GM04504 (cell line): Measurements from ENCODE around the gene EFCAB14.
"Not testable (repeated sequence)": the region's sequence is repeated elsewhere in the genome, so short reads cannot be mapped to it uniquely, and the experiment has no call there.

Experiments used
- DNase-seq: peaks from one replicate; pipeline ENCODE4 v3.0.0-alpha.2; 2012; ENCODE audit warnings: low read depth

EFCAB14 gene

DNA sequence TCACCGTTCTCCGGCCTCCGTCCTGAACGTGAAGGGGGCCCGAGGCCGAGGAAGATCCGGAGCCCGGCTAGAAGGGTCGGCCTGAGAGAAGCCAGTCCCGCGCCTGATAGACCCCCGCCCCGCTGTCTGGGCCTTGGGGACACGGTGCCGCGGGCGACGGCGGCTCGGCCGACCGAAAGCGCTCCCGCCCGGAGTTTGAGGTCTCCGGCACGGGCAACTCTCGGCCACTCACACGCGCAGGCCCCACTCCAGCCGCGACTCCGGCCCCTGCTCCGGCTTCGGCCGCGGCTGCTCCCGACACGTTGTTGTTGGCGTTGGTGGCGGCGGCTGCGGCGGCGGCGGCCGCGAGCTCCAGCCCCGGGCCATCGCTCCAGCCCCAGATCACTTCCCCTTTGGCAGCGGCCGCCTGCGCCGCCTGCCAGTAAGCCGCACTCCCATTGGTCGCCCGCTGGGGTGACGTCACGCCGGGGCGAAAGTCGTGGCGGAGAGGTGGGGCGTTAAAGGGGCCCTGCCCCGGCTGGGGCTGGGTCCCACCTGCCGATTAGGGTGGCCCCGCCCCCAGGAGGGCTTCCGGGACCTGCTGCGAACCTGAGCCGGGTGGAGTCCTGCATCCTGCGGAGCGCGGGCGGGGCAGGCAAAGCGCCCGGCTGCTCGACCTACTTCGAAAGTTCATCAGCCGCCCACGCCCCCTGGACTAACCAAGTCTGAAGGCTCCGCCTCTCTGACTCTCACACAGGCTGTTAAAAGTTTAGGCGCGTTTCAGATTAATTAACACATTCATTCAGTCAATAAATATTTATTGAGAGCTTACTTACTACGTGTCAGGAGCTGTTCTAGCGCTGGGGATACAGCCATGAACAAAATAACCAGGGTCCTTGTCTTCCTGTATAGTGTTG is at the start of gene EFCAB14:
TSS of gene EFCAB14 (minus strand) at position 388 of the 896 bp plus-strand sequence. CDS start 1,027 bp downstream, outside the sequence.
- DNase-seq: peak; percentile 68

GRCh38 chr1:46768445-46768844 is 49.5 kb upstream of the EFCAB14 start:
- DNase-seq: no peak

DNA sequence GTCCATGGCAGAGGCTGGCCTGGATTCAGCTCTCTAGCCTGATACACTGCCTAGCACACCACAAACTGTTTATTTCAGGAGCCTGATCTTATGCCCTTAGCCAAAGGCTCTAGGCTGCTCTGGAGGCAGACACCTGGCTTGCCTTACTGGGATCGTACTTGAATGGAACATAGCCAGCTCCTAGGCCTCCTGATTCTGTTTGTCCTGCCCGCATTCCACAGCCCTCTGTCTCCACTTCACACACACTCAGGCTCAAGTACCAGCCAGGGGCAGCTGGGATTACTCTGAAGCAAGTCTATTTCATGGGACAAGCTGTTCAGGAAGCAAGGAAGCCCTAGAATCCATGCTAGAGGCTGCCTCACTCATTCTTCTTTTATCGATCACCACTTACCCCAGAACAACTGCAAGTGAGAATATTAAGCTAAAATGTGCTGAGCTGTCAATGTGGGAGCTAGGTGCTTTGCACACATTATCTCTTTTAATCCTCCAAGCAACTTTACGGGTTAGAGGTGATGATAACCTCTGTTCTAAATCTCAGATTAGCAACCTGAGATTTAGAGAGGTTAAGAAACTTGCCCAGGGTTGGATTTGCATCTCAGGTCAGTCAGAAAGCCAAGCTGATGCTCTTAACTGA is 48.9 kb upstream of the EFCAB14 start:
- no peak for DNase-seq

GRCh38 chr1:46764402-46764801 is 45.5 kb upstream of the EFCAB14 start:
- DNase-seq: no peak

DNA sequence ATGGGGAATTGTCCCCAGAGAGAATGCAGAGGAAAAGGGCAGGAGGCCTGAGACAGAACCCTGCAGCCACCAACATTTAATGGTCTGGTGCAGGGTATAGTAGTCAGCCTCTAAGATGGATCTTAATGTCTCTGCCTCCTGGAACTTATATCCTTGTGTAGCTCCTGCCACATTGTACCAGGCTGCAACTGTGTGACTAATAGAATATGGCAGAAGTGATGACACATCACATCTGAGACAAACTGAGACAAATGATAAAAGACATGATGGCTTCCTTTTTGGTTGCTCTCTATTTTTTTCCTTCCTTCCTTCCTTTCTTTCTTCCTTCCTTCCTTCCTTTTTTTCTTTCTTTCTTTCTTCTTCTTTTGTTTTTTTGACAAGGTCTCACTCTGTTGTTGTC is 42.8 kb upstream of the EFCAB14 start:
- no peak for DNase-seq

GRCh38 chr1:46760558-46761166 is 41.7 kb upstream of the EFCAB14 start:
- DNase-seq: no peak

DNA sequence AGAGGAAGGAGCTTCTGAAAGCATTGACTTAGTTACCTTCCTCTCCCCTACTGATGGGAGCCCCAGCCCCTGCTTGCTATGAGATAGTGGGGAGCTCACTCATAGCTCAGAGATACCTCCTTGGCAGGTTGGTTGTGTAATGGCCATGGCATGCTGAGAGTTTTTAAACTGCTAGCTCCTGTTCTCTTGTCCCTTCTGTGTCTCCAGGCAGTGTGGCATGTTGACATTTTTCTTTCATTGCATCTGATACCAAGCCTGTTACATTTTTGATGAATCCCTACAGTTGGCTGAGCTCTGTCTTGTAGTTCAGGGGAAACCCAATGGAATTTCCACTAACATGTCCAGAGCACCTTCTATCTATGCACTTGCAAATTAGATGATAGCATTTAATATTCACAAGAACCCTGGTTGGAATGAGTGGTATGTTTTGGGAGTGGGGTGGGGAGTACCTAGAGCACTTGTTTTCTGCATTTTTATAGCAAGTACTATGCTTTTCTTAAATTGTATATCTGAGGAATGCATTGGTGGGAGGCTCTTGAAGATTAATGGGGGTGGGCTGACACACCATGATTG is 39.1 kb upstream of the EFCAB14 start:
- no peak for DNase-seq

DNA sequence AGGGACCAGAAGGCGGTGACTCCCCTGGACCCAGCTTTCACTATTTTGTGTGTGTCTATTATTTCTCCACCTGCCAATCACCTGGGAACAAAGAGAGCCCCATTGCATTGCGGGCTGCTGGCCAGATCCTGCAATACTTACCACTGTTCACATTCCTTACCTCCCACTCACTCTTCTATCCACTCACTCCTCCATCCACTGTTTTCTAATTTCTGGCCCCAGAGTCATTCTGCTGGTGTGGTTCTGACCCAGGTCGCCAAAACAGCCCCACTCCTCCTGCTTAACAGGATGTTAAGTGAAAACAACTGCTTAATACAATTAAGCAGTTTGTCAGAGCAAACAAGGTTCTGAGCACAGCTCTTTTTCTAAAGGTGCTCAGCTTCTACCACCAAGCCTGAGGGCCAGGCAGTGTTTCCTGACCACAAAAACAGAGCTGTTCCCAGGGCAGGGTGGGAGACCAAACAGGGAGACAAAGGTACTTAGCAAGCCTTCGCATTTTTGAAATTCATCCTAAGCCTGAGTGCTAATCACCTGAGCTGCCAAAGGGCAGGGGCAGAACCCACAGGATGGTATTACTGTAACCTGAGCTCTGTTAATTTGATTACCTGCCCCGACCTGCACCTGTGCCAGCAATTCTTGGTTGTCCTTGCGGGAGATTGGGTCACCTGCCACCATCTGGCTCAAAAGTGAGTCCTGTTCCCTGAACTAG is 38.5 kb upstream of the EFCAB14 start:
- no peak for DNase-seq

DNA sequence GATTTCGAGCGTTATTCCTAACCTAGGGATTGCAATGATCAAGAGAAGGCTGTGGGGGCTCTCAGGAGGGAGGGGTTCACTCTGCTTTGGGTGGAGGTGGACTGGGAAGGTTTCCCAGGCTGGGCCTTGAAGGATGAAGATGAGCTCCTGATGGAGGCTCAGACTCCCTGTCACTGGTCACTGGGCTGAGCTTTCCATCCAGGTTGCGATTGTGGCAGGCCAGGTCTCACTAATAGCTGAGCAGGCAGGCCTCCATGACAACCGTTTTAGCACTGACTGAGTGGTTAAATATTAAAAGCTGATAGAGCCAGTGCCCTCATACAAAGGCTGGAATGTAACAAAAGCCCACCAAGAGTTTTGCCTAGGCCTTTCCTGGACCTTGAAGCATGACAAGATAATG is 36.2 kb upstream of the EFCAB14 start:
- DNase-seq: no peak

DNA sequence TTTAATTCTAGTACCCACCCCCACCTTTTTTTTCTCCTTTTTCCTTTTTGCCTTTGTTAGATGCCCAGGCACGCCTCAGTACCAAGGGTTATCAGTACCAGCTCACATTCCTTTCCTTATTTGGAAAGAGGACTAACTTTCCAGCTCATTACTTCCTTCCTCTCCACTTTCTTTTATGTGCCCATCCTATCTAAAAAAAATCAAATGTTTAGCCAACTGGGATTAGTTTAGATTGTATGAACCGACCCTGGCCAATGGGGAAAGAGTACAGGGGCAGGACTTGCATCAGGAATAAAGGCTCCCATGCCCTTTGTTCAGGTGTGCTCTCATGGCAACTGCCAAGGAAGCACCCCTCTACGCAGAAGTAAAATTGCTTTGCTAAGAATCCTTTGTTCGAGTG is 35.8 kb upstream of the EFCAB14 start:
- not testable (repeated sequence) for DNase-seq

DNA sequence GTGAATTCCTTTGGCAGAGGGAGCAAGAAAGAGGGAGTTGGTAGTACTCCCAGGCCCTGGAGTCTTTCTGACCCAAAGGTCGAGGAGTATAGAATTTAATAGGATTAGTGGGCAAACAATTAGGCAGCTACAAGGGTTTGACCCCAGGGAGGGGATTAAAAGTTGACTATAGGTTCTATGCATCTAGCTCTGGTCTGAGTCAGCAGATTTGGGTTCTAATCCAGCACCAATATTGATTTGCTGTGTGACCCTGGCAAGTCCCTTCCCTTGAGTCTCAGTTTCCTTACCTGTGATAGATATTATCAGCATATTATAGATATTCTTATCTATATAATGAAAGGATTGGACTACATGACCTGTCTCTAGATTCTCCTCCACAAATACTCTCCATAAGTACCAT is 35.1 kb upstream of the EFCAB14 start:
- DNase-seq: no peak

DNA sequence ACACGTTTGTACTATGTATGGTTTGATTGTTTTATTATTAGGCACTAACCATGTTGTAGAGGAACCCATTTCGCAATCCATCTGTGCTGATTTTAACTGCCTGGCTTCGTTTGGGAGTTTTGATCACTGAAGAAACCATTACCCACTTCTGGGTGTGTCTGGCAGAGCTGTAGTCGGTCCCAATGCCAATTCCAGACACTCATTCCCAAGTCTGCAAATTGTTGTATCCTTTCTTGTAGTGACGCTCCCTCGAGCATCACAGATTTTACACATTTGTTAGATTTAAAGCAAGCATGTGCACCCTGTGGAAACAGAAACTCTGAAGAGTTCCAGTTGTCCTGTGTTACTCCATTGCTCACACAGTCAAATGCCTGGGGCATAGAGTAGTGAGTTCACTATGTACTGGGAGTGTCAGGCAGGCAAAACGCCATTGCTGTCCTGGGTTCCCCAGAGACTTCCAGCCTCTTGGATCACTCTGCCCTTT is 31.0 kb upstream of the EFCAB14 start:
- no peak for DNase-seq

DNA sequence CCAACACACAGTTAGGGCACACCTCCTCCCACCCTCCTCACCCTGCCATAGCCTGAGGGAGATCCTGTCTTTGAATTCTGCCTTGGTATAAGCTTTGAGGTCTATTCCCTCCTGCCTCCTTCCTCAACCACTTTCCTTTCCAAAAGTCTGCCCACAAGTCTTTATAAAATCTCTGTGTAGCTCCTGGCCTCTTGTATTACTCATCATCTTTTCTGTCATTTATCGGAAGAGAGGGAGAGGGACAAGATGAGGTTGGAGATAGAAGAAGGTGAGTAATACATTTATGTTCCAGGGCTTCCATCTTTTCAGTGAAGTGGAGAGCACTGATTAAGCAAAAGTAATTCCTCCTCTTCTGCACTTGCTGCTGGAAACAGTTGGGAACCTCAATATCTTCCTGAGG is 30.5 kb upstream of the EFCAB14 start:
- no peak for DNase-seq

DNA sequence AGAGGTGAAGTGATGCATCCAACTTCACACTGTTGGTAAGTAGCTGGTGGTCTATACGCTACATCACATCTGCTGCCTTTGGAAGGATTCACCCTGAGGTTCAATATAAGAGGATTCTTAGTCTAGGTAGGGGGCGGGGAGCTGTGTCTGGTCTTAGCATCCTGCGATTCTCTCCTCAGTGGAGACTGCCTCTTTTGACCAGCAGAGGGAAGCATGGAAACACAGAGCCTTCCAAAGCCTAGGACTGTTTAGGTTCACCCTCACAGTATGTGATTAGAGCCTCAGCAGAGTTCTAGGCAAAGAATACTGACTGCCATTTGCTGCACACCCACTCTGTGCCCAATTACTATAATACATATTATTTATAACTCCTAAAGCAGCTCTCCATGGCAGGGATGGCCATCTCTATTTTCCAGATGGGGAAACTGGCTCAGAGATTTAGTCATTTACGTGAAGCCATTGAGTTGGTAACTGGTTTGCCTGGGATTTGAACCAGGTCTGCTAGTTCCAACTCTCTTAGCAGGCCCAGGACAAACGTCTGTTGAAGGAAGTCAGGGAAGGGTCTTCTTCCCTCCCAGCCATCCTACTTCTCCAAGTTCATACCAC is 28.9 kb upstream of the EFCAB14 start:
- no peak for DNase-seq

- no peak for DNase-seq
Measured at GRCh38 chr1:46742069-46742468, 23.2 kb upstream of the EFCAB14 start.

DNA sequence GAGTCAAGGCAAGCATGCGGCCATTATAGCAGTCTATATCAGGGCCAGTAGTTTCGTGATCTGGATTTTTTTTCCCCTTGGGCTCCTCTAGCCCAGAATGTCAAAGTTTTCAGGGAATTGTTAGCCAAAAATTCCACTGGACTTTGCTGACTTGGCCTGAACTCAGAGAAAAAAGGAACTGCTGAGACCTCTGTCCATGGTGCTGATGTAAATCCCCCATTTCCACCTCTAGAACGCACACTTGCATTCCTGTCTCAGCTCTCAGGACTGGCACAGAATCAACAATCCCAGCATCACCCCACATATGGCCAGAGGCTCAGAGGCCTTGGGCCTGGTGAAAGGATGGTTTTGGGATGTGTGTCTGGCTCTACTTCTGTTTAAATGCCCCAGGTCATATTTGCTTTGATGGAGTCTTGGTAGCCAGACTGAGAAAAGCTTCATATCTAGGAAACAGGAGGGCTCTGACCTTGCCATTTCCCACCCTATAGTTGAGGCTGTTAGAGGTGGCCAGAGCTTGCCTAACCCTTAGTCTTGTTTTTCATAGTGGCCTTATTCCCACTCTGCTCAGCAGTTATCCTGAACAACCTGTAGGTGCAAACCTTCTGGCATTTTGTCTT is 16.9 kb upstream of the EFCAB14 start:
- no peak for DNase-seq

GRCh38 chr1:46728327-46728873 is 9.5 kb upstream of the EFCAB14 start:
- DNase-seq: not testable (repeated sequence)

- no peak for DNase-seq
Measured at GRCh38 chr1:46725736-46726108, 6.8 kb upstream of the EFCAB14 start.

DNA sequence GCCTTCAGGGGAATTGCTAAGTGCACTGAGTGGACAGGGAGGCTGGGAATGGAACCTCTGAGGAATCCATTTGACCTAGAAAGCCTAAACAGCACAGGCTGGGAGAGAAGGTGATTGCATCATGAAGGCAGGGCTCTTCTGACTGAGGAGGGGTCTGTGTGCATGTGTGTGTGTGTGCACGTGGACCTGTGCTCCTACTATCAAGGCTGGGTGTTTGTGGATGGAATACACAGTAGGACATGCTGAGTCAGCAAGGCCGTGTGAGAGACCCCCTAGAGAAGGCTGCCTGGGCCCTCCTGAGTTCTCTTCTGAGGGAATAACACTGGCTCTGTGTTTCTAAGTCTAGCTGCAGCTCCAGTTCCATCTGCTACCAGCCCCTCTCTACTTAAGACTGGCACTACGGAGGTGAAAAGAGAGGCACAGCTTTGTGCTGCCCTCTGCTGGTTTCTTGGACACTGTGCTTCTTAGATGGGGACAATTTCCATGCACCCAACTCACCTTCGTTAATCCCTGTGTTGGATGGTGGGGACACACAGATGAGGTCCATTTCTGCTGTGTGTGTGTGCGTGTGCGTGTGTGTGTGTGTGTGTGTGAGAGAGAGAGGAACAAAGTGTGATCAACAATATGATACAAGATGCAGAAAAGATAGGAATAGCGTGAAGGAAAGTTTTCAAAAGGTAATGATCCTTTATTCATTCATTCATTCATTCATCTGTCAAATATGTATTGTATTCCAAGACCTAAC is 6.2 kb upstream of the EFCAB14 start:
- peak; percentile 51 for DNase-seq

- DNase-seq: no peak
Measured at GRCh38 chr1:46723901-46724300, 5.0 kb upstream of the EFCAB14 start.
